Measurements from ENCODE around the gene APLN.

Gene APLN

GRCh38 chrX:129636175-129636681 lies 18.5 kb downstream of the APLN start:
- TF ChIP-seq, protein P1, sequence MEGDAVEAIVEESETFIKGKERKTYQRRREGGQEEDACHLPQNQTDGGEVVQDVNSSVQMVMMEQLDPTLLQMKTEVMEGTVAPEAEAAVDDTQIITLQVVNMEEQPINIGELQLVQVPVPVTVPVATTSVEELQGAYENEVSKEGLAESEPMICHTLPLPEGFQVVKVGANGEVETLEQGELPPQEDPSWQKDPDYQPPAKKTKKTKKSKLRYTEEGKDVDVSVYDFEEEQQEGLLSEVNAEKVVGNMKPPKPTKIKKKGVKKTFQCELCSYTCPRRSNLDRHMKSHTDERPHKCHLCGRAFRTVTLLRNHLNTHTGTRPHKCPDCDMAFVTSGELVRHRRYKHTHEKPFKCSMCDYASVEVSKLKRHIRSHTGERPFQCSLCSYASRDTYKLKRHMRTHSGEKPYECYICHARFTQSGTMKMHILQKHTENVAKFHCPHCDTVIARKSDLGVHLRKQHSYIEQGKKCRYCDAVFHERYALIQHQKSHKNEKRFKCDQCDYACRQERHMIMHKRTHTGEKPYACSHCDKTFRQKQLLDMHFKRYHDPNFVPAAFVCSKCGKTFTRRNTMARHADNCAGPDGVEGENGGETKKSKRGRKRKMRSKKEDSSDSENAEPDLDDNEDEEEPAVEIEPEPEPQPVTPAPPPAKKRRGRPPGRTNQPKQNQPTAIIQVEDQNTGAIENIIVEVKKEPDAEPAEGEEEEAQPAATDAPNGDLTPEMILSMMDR (IDR thresholded peaks at IDR 0.05) = no peak

GRCh38 chrX:129634541-129634940 lies 20.2 kb downstream of the APLN start:
- TF ChIP-seq, protein P1 (IDR thresholded peaks at IDR 0.05) = no peak

DNA sequence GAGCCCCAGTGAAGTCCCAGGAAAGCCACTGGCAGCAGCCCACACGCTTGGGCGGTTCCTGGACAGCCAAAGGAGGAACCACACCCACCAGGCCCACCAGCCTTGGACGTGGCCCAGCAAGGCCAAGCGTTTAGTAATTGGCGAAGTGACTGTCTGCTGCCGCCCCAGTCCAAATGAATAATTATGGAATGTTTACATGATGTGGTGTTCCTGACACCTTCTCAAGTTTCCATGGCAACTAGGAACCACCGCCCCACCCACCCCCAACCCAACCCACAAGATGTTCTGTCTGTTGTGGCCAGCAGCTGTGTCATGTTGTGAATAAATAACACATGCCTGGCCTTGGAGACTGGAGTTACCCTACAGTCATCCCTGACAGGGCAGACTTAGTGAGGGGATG lies 22.3 kb downstream of the APLN start:
- TF ChIP-seq, protein P1 (IDR thresholded peaks at IDR 0.05) = no peak

- TF ChIP-seq, protein P1 (IDR thresholded peaks at IDR 0.05) = no peak
These were observed 22.9 kb downstream of the APLN start for GRCh38 chrX:129631849-129632248.

GRCh38 chrX:129629837-129630236 lies 24.9 kb downstream of the APLN start:
- TF ChIP-seq, protein P1 (IDR thresholded peaks at IDR 0.05) = no peak

- TF ChIP-seq, protein P1 (IDR thresholded peaks at IDR 0.05) = no peak
These were observed 28.7 kb downstream of the APLN start for GRCh38 chrX:129626026-129626425.

DNA sequence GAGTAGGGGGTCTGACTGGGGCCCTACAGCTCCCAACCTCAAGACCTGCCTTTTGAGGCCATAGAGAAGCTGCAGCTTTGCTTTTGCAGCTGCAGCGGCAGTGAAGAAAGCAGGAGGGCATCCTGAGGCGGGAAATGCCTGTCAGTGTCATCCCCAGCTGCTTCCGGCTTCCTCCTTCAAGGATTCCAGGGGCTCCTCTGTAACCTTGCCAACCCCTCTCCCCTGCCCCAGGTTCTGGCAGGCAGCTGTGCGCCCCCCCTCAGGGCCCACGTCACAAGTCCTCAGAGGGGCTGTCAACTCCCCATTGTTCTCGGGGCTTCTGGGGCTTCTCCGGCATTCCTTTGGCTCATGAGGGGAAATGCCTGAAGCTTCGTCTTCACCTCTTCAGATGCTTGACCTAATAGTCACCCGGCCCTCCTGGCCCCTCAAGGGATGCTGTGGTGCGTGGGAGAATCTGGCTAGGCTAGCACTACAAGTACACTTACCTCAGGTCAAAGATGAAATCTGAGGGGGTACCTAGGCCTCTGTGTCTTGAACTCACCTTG lies 31.9 kb downstream of the APLN start:
- TF ChIP-seq, protein P1 (IDR thresholded peaks at IDR 0.05) = no peak

- TF ChIP-seq, protein P1 (IDR thresholded peaks at IDR 0.05) = no peak
These were observed 35.8 kb downstream of the APLN start for GRCh38 chrX:129618997-129619396.

Data from LNCAP (cell line).